Measurements from ENCODE around the gene UCK2.

DNA sequence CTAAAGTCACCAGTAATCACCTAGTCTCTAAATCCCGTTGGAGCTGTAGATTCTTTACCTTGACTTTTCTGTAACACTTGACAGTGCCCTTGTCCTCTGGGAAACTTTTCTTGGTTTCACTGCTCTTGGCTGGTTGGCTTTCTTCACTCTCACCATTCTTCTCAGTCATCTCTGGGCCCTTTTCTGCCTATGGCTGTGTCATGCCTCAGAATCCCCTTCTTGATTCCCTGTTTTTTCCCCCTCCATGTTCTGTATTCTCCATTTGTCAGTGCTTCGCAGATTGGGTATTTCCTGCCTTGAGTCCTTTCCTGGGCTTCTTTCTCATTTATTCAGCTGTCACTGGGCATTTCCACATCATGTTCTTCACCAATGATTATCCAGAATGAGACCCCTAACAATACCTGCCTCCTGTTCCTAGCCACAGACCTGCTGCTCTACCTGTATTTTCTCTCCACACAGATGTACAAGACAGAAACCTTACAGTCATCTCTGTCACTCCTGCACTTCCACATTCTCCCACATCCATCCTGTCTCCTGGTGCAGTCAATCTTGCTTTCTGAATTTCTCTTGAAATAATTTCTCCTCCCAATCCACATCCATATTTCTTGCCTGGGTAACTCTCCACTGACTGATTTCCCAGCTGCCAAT is 14.7 kb downstream of the UCK2 start:
- TF ChIP-seq, protein P1, sequence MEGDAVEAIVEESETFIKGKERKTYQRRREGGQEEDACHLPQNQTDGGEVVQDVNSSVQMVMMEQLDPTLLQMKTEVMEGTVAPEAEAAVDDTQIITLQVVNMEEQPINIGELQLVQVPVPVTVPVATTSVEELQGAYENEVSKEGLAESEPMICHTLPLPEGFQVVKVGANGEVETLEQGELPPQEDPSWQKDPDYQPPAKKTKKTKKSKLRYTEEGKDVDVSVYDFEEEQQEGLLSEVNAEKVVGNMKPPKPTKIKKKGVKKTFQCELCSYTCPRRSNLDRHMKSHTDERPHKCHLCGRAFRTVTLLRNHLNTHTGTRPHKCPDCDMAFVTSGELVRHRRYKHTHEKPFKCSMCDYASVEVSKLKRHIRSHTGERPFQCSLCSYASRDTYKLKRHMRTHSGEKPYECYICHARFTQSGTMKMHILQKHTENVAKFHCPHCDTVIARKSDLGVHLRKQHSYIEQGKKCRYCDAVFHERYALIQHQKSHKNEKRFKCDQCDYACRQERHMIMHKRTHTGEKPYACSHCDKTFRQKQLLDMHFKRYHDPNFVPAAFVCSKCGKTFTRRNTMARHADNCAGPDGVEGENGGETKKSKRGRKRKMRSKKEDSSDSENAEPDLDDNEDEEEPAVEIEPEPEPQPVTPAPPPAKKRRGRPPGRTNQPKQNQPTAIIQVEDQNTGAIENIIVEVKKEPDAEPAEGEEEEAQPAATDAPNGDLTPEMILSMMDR (IDR thresholded peaks at IDR 0.05) = no peak
- no peak for TF ChIP-seq EZH2 (IDR thresholded peaks at IDR 0.05; ENCODE audit: borderline replicate concordance, insufficient read depth, low read depth, low read length, poor library complexity, severe bottlenecking)

Data from B cell (primary cell).